ENCODE measurements around the gene AKAP14.
A peak's percentile ranks its signal among the peaks of the same experiment; 100 is the strongest.
"Not testable (repeated sequence)": the region's sequence is repeated elsewhere in the genome, so short reads cannot be mapped to it uniquely, and the experiment has no call there.

Gene AKAP14

GRCh38 chrX:119895843-119896326 is at the start of gene AKAP14:
TSS of gene AKAP14 (plus strand) at chrX:119895893. CDS start at chrX:119903224, 7,331 bp downstream.
- no peak for DNase-seq (ENCODE audit: low read depth in 3 of 3, low spot score in 1 of 3)

DNA sequence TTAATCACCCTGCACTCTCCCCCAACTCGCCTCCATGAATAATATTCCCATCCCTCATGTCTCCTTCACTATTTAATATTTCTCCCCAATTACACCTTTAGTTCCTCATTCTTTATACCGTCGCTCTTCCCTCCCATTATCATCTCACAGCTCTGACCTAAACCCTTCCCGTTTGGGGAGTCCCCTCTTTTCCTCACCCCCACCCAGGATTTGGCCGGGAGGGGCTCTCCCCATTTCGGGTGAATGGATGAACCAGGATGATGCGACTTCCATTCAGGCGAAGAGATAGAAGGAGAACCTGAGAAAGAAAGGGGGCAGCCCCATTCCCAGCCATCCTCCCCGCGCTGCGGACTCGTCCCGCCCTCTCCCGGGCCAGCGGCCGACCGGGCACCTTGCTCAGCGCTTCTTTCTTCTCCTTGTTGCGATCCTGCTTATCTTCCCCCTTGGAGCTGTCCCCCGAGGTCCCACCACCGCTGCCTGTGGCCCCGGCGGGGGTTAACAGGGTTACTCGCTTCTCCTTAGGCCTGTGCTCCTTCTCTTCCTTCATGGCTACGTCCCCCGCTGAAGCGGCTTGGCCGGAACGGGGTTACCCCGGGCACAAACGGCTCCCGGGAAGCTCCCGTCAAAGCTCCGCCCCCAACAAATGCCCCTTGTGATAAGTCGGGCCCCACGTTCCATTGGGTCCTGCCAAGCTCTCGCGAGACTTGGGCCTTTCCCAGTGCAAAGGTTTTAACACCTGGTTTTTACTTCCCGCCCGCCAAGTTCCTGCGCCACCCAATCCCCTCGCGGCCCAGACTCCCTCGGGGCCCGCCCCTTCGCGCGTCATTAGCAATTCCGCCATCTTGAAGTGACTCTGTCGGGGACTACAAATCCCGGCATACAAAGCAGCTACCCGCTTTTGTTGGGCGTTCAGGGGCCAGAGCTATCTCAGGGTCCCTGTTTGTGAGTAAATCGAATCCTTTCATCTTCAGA is 43.0 kb upstream of the AKAP14 start, which contains the start of gene UPF3B:
UPF3B (minus strand) TSS at position 582 of the 972 bp plus-strand sequence; CDS start at position 547, 35 bp downstream.
- DNase-seq (ENCODE audit: low read depth in 3 of 3, low spot score in 1 of 3) = peak; percentile 81 to 87 (median 84)

DNA sequence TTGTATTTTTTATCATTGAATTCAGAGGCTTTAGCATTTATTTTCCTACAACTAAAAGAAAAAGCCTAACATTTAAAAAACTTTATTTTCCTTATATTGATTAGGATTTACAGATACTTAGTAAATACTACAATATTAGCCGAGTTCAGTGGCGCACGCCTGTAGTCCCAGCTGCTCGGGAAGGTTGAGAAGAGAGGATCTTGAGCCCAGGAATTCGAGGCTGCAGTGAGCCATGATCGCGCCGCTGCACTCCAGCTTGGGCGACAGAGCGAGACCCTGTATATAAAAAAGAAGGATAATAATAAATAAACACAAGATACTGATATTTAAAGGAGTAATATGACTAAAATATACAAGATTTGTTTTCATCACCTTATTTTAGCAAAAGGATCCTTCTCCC is 42.2 kb upstream of the AKAP14 start:
- no peak for DNase-seq (ENCODE audit: low read depth in 3 of 3, low spot score in 1 of 3)

DNA sequence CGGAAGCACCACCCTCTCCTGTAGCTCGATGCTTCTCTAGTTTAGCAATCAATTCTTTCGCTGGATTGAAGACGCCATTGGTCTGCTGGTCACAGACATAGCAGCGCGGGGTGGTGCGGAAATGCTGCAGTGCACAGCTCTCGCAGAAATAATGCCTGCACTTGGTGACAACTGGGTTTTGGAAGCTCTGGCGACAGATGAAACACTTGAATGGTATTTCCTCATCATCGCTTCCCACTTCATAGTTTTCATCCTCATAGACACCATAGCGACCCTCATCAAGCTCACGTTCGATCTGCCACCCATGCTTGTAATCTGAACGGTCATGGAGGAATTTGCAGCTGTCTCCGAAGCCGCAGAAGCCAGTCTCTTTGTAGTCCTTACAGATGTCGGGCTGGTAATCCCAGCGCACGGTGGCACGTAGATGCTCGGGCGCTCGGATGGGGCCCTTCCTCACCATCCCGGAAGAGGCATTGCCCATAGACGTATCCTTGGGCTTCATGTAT is 25.0 kb upstream of the AKAP14 start:
- no peak for DNase-seq (ENCODE audit: low read depth in 3 of 3, low spot score in 1 of 3)

DNA sequence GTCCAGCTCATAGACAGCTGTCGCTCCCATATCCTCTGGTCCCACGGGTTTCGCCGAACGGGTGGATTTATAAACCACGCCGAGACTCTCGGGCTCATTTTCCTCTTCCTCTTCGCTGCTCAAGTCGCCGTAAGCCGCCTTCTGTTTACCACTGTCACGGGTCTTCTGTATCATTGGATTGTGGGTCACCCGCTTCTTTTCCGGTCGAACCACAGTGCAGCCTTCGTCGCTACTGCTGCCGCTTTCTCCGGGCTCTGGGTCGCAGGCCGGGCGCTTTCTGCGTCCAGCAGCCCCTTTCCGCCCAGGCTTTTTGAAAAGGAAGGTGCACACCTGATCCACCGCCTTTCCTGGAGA is 24.5 kb upstream of the AKAP14 start:
- DNase-seq (ENCODE audit: low read depth in 3 of 3, low spot score in 1 of 3) = no peak

- DNase-seq (ENCODE audit: low read depth in 3 of 3, low spot score in 1 of 3) = peak; percentile 51 to 67 (median 63)
Measured at GRCh38 chrX:119871599-119872395, 23.9 kb upstream of the AKAP14 start, which contains the start of the genes NDUFA1 and RNF113A. TSS of gene NDUFA1 (plus strand) at chrX:119871832. CDS start at chrX:119871912, 80 bp downstream. TSS of gene RNF113A (minus strand) at chrX:119871733. CDS start at chrX:119871613, 120 bp downstream.

- no peak for DNase-seq (ENCODE audit: low read depth in 3 of 3, low spot score in 1 of 3)
Measured at GRCh38 chrX:119878740-119879139, 17.0 kb upstream of the AKAP14 start.

DNA sequence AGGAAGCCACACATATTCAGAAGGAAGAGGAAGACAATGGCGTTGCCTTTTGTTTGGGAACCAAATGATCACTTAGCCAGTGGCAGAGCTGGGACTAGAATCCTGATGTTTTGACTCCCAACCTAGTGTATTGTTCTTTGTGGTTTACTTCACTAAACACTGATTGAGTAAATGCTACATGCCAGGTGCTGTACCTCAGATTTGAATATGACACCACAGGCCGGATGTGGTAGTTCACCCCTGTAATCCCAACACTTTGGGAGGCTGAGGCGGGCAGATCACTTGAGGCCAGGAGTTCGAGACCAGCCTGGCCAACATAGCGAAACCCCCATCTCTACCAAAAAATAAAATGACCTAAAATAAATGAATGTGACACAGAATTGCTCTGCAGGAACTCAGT is 15.6 kb upstream of the AKAP14 start:
- no peak for DNase-seq (ENCODE audit: low read depth in 3 of 3, low spot score in 1 of 3)

- no peak for DNase-seq (ENCODE audit: low read depth in 3 of 3, low spot score in 1 of 3)
Measured at GRCh38 chrX:119880552-119881437, 14.9 kb upstream of the AKAP14 start.

DNA sequence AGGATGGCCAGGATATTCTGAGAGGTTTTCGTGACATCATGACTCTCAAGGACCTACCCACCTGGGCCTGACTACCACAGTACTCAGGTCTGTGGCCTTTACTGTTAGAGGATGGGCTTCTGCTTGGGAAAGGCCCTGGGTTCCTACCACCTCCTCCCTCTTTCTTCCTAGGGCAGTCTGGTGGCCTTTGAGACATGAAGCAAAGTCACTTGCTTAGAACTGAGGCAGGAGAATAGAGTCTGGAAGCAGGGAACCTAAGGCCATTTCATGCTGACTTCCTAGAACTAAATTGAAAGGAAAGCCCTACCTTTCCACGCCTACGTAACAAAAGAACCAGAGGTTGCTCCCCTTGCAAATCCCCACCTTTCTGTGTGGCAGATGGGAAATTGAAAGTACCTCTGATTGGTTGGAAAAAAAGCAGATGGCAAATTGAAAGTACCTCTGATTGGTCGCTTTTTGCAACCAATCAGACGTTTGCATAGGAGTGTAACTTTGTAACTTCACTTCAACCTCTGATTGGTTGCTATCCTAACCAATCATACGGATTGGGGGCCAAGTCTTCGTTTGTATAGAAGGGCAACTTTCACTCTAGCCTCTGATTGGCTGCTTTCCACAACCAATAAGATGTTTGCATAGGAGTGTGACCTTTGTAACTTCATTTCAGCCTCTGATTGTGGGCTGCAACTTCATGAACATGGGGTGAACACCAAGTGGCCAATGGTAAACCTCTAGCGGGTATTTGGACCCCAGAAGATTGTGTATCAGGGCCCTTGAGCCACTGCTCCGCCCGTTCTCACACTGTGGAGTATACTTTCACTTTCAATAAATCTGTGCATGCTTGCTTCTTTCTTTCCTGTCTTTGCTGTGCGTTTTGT is 9.9 kb upstream of the AKAP14 start:
- DNase-seq (ENCODE audit: low read depth in 3 of 3, low spot score in 1 of 3) = no peak

DNA sequence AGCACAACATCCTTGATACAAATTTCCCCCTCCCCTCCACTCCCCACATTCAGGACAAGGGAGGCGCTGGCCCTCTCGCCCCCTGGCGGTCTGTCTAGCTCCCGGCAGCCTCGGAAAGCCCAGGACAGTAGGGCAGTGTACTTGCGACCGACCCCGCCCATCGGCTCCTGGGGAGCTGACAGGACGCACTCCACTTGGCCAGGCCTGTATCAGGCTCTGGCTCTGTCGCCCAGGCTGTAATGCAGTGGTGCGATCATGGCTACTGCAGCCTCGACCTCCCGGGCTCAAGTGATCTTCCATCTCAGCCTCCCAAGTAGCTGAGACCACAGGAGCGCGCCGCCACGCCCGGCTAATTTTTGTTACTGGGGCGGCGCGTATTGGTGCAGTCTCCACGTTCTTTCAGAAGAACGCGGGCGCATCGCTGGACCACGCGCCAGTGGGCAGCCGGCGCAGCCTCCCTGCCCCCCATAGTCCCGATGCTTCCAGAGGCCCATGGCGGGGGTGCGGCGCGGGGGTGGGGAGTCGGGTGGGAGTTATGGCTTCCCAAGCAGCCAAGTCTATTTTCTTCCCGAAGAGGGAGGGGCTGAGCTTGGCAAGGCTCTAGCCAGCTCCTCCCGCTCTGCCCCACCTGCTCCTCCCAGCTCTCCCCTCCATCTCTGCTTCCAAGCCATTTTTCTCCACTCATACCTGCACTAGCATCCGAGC is 7.8 kb upstream of the AKAP14 start:
- DNase-seq (ENCODE audit: low read depth in 3 of 3, low spot score in 1 of 3) = peak in 2 of 3 donors; percentile 21 to 32

DNA sequence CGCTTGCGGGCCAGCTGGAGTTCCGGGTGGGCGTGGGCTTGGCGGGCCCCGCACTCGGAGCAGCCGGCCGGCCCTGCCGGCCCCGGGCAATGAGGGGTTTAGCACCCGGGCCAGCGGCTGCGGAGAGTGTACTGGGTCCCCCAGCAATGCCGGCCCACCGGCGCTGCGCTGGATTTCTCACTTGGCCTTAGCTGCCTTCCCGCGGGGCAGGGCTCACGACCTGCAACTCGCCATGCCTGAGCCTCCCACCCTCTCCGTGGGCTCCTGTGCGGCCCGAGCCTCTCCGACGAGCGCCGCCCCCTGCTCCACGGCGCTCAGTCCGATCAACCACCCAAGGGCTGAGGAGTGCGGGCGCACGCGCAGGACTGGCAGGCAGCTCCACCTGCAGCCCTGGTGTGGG is 5.1 kb upstream of the AKAP14 start:
- not testable (repeated sequence) for DNase-seq (ENCODE audit: low read depth in 3 of 3, low spot score in 1 of 3)

GRCh38 chrX:119891961-119892692 is 3.6 kb upstream of the AKAP14 start:
- DNase-seq (ENCODE audit: low read depth in 3 of 3, low spot score in 1 of 3) = not testable (repeated sequence)

DNA sequence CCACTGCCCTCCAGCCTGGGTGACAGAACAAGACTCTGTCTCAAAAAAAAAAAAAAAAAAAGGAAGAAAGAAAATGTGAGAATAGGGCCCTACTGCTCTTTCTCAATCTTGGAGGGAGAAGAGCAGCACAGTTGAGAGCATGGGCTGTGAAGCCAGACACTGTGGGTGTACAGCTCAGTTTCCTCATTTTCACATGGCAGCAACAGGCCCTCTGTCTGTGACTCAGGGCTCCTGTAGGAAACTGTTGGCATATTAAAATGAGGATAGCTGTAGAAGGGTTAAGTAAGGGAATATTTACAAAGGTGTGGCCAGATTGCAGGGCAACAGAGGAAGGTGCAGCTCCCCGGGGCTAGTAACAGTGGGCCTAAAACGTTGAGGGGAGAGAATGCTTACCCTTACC is 3.4 kb downstream of the AKAP14 start:
- DNase-seq (ENCODE audit: low read depth in 3 of 3, low spot score in 1 of 3) = no peak

GRCh38 chrX:119900976-119901375 is 5.3 kb downstream of the AKAP14 start:
- no peak for DNase-seq (ENCODE audit: low read depth in 3 of 3, low spot score in 1 of 3)

DNA sequence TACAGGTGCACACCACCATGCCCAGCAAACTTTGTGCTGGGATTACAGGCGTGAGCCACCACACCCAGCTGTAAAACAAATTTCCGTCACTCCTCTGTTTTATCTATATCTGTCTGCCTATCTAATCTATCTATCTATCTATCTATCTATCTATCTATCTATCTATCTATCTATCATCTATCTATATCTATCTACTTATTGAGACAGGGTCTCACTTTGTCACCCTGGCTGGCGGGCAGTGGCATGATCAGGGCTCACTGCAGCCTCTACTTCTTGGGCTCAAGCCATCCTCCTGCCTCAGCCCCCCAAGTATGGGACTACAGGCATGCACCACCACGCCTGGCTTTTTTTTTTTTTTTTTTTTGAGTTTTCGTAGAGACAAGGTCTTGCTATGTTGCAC is 20.6 kb downstream of the AKAP14 start:
- no peak for DNase-seq (ENCODE audit: low read depth in 3 of 3, low spot score in 1 of 3)

DNA sequence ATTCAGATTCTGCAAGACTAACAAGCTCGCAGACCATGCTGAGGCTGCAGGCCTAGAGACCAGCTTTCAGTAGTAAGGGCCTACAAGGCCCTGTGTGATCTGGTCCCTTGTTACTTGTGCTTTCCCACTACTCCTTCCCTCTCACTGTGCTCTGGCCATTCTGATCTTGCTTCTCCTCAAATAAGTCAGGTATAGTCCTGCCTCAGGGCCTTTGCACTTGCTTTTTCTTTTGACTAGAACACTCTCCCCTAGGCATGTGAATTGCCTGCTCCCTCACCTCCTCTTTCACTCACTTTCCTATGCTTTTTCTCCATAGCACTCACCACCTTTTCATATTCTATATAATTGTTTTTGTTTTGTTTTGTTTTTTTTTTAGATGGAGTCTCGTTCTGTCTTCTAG is 22.2 kb downstream of the AKAP14 start:
- DNase-seq (ENCODE audit: low read depth in 3 of 3, low spot score in 1 of 3) = no peak

Measured in stimulated activated CD4-positive, alpha-beta T cell treated with anti-CD3 and anti-CD28 coated beads, TNF-alpha, amount 100 ng/mL, for 1 hour (primary cell).